ENCODE data around the gene THSD4.

The THSD4 gene

GRCh38 chr15:71807125-71807629 lies 691.9 kb downstream of the THSD4 start:
- no peak for DNase-seq

GRCh38 chr15:71807691-71808091 lies 692.4 kb downstream of the THSD4 start:
- DNase-seq = no peak

- no peak for DNase-seq
Measured at GRCh38 chr15:71808311-71809020, 693.2 kb downstream of the THSD4 start.

- no peak for DNase-seq
Measured at GRCh38 chr15:71809346-71809745, 694.1 kb downstream of the THSD4 start.

- DNase-seq = no peak
Measured at GRCh38 chr15:71810256-71811035, 695.2 kb downstream of the THSD4 start, which contains the start of gene NR2E3. NR2E3 (plus strand) TSS chr15:71810554; CDS start chr15:71810744, 190 bp downstream.

GRCh38 chr15:71811036-71811736 lies 695.9 kb downstream of the THSD4 start:
- DNase-seq = no peak

GRCh38 chr15:71811752-71812735 lies 696.8 kb downstream of the THSD4 start:
- DNase-seq = no peak

- no peak for DNase-seq
Measured at GRCh38 chr15:71812966-71813722, 697.9 kb downstream of the THSD4 start.

GRCh38 chr15:71813723-71814470 lies 698.6 kb downstream of the THSD4 start:
- no peak for DNase-seq

- no peak for DNase-seq
Measured at GRCh38 chr15:71815301-71815700, 700.0 kb downstream of the THSD4 start.

GRCh38 chr15:71817351-71817750 lies 702.1 kb downstream of the THSD4 start:
- DNase-seq = no peak

GRCh38 chr15:71820127-71820526 lies 704.9 kb downstream of the THSD4 start:
- no peak for DNase-seq

- DNase-seq = no peak
Measured at GRCh38 chr15:71821547-71822129, 706.4 kb downstream of the THSD4 start.

- no peak for DNase-seq
Measured at GRCh38 chr15:71822890-71823630, 707.8 kb downstream of the THSD4 start.

- no peak for DNase-seq
Measured at GRCh38 chr15:71823801-71824200, 708.5 kb downstream of the THSD4 start.

- no peak for DNase-seq
Measured at GRCh38 chr15:71825021-71825730, 709.9 kb downstream of the THSD4 start.

GRCh38 chr15:71826196-71826595 lies 710.9 kb downstream of the THSD4 start:
- no peak for DNase-seq

GRCh38 chr15:71830981-71831380 lies 715.7 kb downstream of the THSD4 start:
- DNase-seq = no peak
